Ishikawa (cell line): Measurements from ENCODE around the gene KASH5.

Experiments used
- CEBPB ChIP-seq: IDR thresholded peaks from 2 replicates; pipeline ENCODE4 v1.6.1; 2012
- CREB1 ChIP-seq: IDR thresholded peaks from 2 replicates; pipeline ENCODE4 v1.6.1; 2012; ENCODE audit warnings: low read depth
- EGR1 ChIP-seq: IDR thresholded peaks from 2 replicates; pipeline ENCODE4 v1.6.1; 2012
- EP300 ChIP-seq: IDR thresholded peaks from 2 replicates; pipeline ENCODE4 v1.6.1; 2012; ENCODE audit warnings: borderline replicate concordance
- FOXM1 ChIP-seq: IDR thresholded peaks from 2 replicates; pipeline ENCODE4 v1.6.1; 2012; ENCODE audit warnings: low read depth, borderline replicate concordance
- NFIC ChIP-seq: IDR thresholded peaks from 2 replicates; pipeline ENCODE4 v1.6.1; 2012
- RAD21 ChIP-seq: IDR thresholded peaks from 2 replicates; pipeline ENCODE4 v1.6.1; 2012; ENCODE audit warnings: low read depth
- REST ChIP-seq: IDR thresholded peaks from 2 replicates; pipeline ENCODE4 v1.6.1; 2012; ENCODE audit warnings: low read depth, mild to moderate bottlenecking
- TAF1 ChIP-seq: IDR thresholded peaks from 2 replicates; pipeline ENCODE4 v1.6.1; 2012; ENCODE audit warnings: low read depth, mild to moderate bottlenecking
- TCF12 ChIP-seq: IDR thresholded peaks from 2 replicates; pipeline ENCODE4 v1.6.1; 2012; ENCODE audit warnings: low read depth
- TEAD4 ChIP-seq: IDR thresholded peaks from 2 replicates; pipeline ENCODE4 v1.6.1; 2012
- USF1 ChIP-seq: IDR thresholded peaks from 2 replicates; pipeline ENCODE4 v1.6.1; 2012
- YY1 ChIP-seq: IDR thresholded peaks from 2 replicates; pipeline ENCODE4 v1.6.1; 2012; ENCODE audit warnings: low read depth
- ZBTB7A ChIP-seq: IDR thresholded peaks from 2 replicates; pipeline ENCODE4 v1.6.1; 2012; ENCODE audit warnings: low read depth
- TF ChIP-seq, protein P1 (sequence below): IDR thresholded peaks from 2 replicates; pipeline ENCODE4 v1.6.1; 2012

The KASH5 gene

DNA sequence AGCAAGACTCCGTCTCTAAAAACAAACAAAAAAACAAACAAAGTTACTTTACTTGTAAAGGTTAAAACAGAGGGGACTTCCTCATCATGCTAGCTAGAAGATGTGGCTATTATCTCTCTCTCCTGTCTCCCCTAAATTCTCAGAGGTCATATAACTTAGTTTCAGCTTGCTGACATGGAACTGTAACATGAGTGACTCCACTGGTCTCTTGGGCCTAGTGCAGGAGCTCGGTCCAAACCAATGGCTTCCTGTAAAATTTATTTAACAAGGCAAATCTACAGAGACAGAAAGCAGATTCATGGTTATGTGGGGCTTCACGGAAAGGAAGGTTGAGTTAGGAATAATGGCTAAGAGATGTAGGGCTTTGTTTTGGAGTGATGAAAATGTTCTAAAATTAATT, 9.5 kb upstream of the KASH5 start:
- TF ChIP-seq EP300 (no peak), ZBTB7A (no peak), USF1 (no peak), CEBPB (no peak), NFIC (no peak), RAD21 (no peak), TEAD4 (no peak), REST (no peak), CREB1 (no peak), YY1 (no peak), TCF12 (no peak), FOXM1 (no peak), TAF1 (no peak), EGR1 (no peak)
- TF ChIP-seq, protein P1, sequence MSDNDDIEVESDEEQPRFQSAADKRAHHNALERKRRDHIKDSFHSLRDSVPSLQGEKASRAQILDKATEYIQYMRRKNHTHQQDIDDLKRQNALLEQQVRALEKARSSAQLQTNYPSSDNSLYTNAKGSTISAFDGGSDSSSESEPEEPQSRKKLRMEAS, result no peak

DNA sequence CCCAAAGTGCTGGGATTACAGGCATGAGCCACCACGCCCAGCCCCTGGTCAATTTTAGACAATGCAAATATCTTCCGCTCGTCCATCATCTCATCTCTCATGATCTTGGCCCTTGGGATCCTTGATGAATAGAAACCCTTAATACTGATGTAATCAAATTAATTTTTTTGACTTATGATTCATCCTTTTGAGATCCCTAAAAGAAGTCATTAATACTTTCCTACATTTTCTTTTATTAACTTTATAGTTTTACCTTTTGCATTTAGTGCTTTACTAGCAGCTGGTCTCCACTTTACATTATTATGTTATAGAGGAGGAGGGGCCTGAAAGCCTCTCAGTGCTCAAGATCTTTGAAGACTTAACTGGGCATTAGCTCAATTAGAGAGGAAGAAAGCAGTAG, 7.7 kb upstream of the KASH5 start:
- TF ChIP-seq REST, result no peak
- TF ChIP-seq TCF12, result no peak
- TF ChIP-seq EGR1, result no peak
- TF ChIP-seq EP300, result no peak
- TF ChIP-seq YY1, result no peak
- TF ChIP-seq ZBTB7A, result no peak
- TF ChIP-seq, protein P1, result no peak
- TF ChIP-seq RAD21, result no peak
- no peak for TF ChIP-seq NFIC
- TF ChIP-seq TEAD4, result no peak
- TF ChIP-seq FOXM1, result no peak

GRCh38 chr19:49382639-49383038, 5.4 kb upstream of the KASH5 start:
- TF ChIP-seq EGR1 (no peak), NFIC (no peak), REST (no peak), TEAD4 (no peak), RAD21 (no peak), ZBTB7A (no peak), CEBPB (no peak), FOXM1 (no peak), TAF1 (no peak), YY1 (no peak), TCF12 (no peak), EP300 (no peak), CREB1 (no peak), USF1 (no peak)
- TF ChIP-seq, protein P1, result no peak

DNA sequence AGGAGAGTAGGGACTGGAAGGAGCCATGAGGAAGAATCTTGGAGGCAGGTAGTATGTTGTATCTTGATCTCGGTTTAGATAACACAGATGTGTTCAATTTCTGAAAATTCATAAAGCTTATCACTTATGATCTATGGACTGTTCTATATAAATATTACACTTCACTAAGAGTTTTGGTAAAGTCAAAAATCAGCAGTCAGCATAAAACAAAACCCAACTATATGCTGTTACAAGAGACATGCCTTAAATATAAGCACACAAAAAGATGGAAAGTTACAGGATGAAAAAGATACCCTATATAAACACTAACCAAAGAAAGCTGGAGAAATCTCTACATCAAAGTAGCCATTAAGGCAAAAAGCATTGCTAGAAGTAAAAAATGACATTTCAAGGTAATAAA, 4.5 kb upstream of the KASH5 start:
- TF ChIP-seq FOXM1, result no peak
